K562 (cell line): ENCODE data around the gene CCR8. TPM values are rescaled to one million over a fixed set of nuclear protein-coding genes. Genes with fewer than 3 reads are reported as not detected.

ENCODE experiments used
- ATAC-seq: fragments of 200-7000 bp; cut with Tn5 transposase; 3 replicates; pipeline ENCODE4 v1.9.1; 2020; ENCODE audit warnings: moderate library complexity
- BruUV-seq: library from RNA; stranded (reverse); fragments of 400-500 nt; replicated peaks from 2 replicates; lab custom pipeline; 2021; lab: Mats Ljungman, UMichigan
- CTCF ChIA-PET: fragments of 300-600 bp; formaldehyde crosslinking; extraction: SDS; loops from one replicate; lab custom pipeline; 2021; ENCODE audit warnings: low intra/inter-chr PET ratio; lab: Yijun Ruan, JAX
- POLR2A ChIA-PET: fragments of 300-600, 350-650 bp; sonication (Branson Sonifier 250); formaldehyde crosslinking; extraction: SDS; loops from one replicate; lab custom pipeline; 2021; ENCODE audit warnings: antibody characterized with exemption, inconsistent platforms; lab: Yijun Ruan, JAX
- DNase-seq, 4 experiments: peaks; one replicate each; pipeline versions ENCODE4 v3.0.0 to v3.0.0-alpha.2; 2011 to 2018; ENCODE audit warnings: low spot score in 3 of 4, mixed read lengths in 3 of 4; ENCODE audit errors: extremely low read depth in 1 of 4
- FAIRE-seq: peaks from 2 replicates; lab custom pipeline; 2011; peaks lifted over from hg19 to GRCh38; lab: Jason Lieb, UNC
- H2AFZ ChIP-seq: 2 replicates; pipeline ENCODE4 v1.6.0; 2011; ENCODE audit warnings: low read depth, low read length, control low read depth, inconsistent platforms
- H3K27ac ChIP-seq: fragments of 200-600 bp; 3 replicates; pipeline ENCODE4 v1.8.0; 2011; ENCODE audit warnings: low read depth, mild to moderate bottlenecking, control low read depth, inconsistent platforms, low read length, moderate library complexity, mixed read lengths; ENCODE audit errors: extremely low read depth
- H3K27me3 ChIP-seq, 2 experiments: fragments of 300-600 bp in 1 of 2; 2 replicates in 1 of 2; 3 replicates in 1 of 2; pipeline versions ENCODE4 v1.6.0 to v1.8.0; 2011; ENCODE audit warnings: inconsistent platforms in 2 of 2, low read length in 2 of 2, mild to moderate bottlenecking in 1 of 2, mixed read lengths in 1 of 2, moderate library complexity in 1 of 2; ENCODE audit not compliant: control insufficient read depth in 2 of 2, insufficient read depth in 2 of 2
- H3K36me3 ChIP-seq: fragments of 300-600 bp; 3 replicates; pipeline ENCODE4 v1.8.0; 2011; ENCODE audit warnings: mild to moderate bottlenecking, low read length, inconsistent platforms; ENCODE audit not compliant: control insufficient read depth, insufficient read depth
- H3K4me1 ChIP-seq, 2 experiments: fragments of 200-600 bp in 1 of 2; replicated peaks in 1 of 2; 2 replicates in 1 of 2; 3 replicates in 1 of 2; pipeline versions ENCODE4 v1.5.1 to v1.8.0; 2011; ENCODE audit warnings: inconsistent platforms in 2 of 2, low read length in 2 of 2, mild to moderate bottlenecking in 1 of 2, mixed read lengths in 1 of 2, moderate library complexity in 1 of 2; ENCODE audit not compliant: control insufficient read depth in 2 of 2, insufficient read depth in 2 of 2
- H3K4me2 ChIP-seq: 2 replicates; pipeline ENCODE4 v1.6.1; 2011; ENCODE audit warnings: low read length, control low read depth, inconsistent platforms, mixed read lengths; ENCODE audit not compliant: insufficient read depth
- H3K4me3 ChIP-seq: fragments of 200-600 bp; sonication (generic), shearing (Covaris generic); 2 replicates; pipeline ENCODE4 v1.5.1; 2016; ENCODE audit warnings: control low read depth, inconsistent platforms
- H3K79me2 ChIP-seq: fragments of 200-600 bp; 3 replicates; pipeline ENCODE4 v1.8.0; 2011; ENCODE audit warnings: low read length, inconsistent platforms; ENCODE audit not compliant: control insufficient read depth, insufficient read depth
- H3K9ac ChIP-seq, 2 experiments: 2 replicates each; pipeline versions ENCODE4 v1.6.0 to v1.6.1; 2011; ENCODE audit warnings: low read depth in 2 of 2, low read length in 2 of 2, control low read depth in 1 of 2, inconsistent platforms in 1 of 2, mild to moderate bottlenecking in 1 of 2, mixed read lengths in 1 of 2; ENCODE audit not compliant: insufficient read depth in 1 of 2
- H3K9me1 ChIP-seq: one replicate; pipeline ENCODE4 v1.6.0; 2011; ENCODE audit warnings: inconsistent platforms, mild to moderate bottlenecking, low read length, moderate library complexity; ENCODE audit not compliant: control insufficient read depth, insufficient read depth
- H3K9me3 ChIP-seq: replicated peaks from 2 replicates; pipeline ENCODE4 v1.5.1; 2011; ENCODE audit warnings: low read depth, low read length, inconsistent platforms; ENCODE audit not compliant: control insufficient read depth, insufficient read depth
- H4K20me1 ChIP-seq: replicated peaks from 2 replicates; pipeline ENCODE4 v1.6.1; 2011; ENCODE audit warnings: low read length, inconsistent platforms, mixed read lengths; ENCODE audit not compliant: control insufficient read depth, insufficient read depth
- ADNP ChIP-seq: fragments of 200-800 bp; sonication (Bioruptor generic); IDR thresholded peaks from 2 replicates; pipeline ENCODE4 v1.6.1; 2016; ENCODE audit warnings: missing genetic modification characterization, missing compliant biosample characterization
- CAMTA2 ChIP-seq: fragments of 250-450 bp; sonication (Bioruptor Pico); conservative IDR thresholded peaks from 2 replicates; pipeline ENCODE4 v1.5.1; 2022
- COPS2 ChIP-seq: fragments of 450-650 bp; conservative IDR thresholded peaks from 2 replicates; pipeline ENCODE4 v1.6.1; 2016; ENCODE audit warnings: mild to moderate bottlenecking, moderate library complexity
- CREBBP ChIP-seq: IDR thresholded peaks from one replicate; pipeline ENCODE4 v1.6.1; 2012; ENCODE audit warnings: low read depth, mild to moderate bottlenecking, control low read depth, inconsistent platforms, low read length
- NFIC ChIP-seq: fragments of 450-650 bp; IDR thresholded peaks from 2 replicates; pipeline ENCODE4 v1.6.1; 2017; ENCODE audit warnings: mild to moderate bottlenecking, inconsistent platforms
- PML ChIP-seq: IDR thresholded peaks from 2 replicates; pipeline ENCODE4 v1.6.1; 2012; ENCODE audit warnings: low read length, inconsistent platforms
- RBFOX2 ChIP-seq: fragments of 200-400 bp; formaldehyde crosslinking; IDR thresholded peaks from 2 replicates; pipeline ENCODE4 v1.6.1; 2017; ENCODE audit warnings: low read depth, mild to moderate bottlenecking, low read length, moderate library complexity
- RFX1 ChIP-seq: fragments of 450-650 bp; IDR thresholded peaks from 2 replicates; pipeline ENCODE4 v1.6.1; 2016; ENCODE audit warnings: mild to moderate bottlenecking, moderate library complexity
- SP1 ChIP-seq: sonication (generic); formaldehyde crosslinking; IDR thresholded peaks from 2 replicates; pipeline ENCODE4 v1.8.1; 2022; ENCODE audit warnings: mild to moderate bottlenecking, missing genetic modification reagents
- SPI1 ChIP-seq: IDR thresholded peaks from 2 replicates; pipeline ENCODE4 v1.6.1; 2011; ENCODE audit warnings: low read depth, low read length, control low read depth, borderline replicate concordance
- WHSC1 ChIP-seq: IDR thresholded peaks from one replicate; pipeline ENCODE4 v1.6.1; 2012; ENCODE audit warnings: low read length, control low read depth, inconsistent platforms
- ZBTB7A ChIP-seq: IDR thresholded peaks from 2 replicates; pipeline ENCODE4 v1.6.1; 2011; ENCODE audit warnings: low read depth, mild to moderate bottlenecking, low read length, moderate library complexity, borderline replicate concordance; ENCODE audit not compliant: control insufficient read depth
- ZNF584 ChIP-seq: fragments of 200-800 bp; sonication (Bioruptor generic); IDR thresholded peaks from 2 replicates; pipeline ENCODE4 v1.6.1; 2016; ENCODE audit warnings: low read depth, mild to moderate bottlenecking, missing genetic modification characterization, missing compliant biosample characterization
- ZNF75A ChIP-seq: fragments of 450-650 bp; formaldehyde crosslinking; IDR thresholded peaks from 2 replicates; pipeline ENCODE4 v1.4.0; 2020; ENCODE audit warnings: mild to moderate bottlenecking
- ZNF830 ChIP-seq: fragments of 250-450 bp; sonication (Bioruptor Pico); IDR thresholded peaks from 2 replicates; pipeline ENCODE4 v1.5.0; 2021; ENCODE audit warnings: mild to moderate bottlenecking
- in situ Hi-C: fragments of 300-500 bp; cut with MboI; formaldehyde crosslinking; loops from 4 replicates; pipeline ENCODE4 v1.15.0; 2018; ENCODE audit warnings: inconsistent platforms, mixed read lengths
- intact Hi-C: fragments of 100-400 bp; cut with micrococcal nuclease; formaldehyde crosslinking; loops from 2 replicates; pipeline ENCODE4 v1.14.2; 2022
- polyA plus RNA-seq, 8 experiments: library from polyadenylated mRNA; depleted of rRNA in 4 of 8; stranded (reverse) in 5 of 8; unstranded in 3 of 8; fragments of >200 nt; fragmentation: Nextera tagmentation in 2 of 8; fragmentation: Illumina TruSeq in 1 of 8; extraction: Ambion mirVana in 2 of 8; extraction: Trizol in 1 of 8; gene quantifications; 2 replicates each; pipeline versions ENCODE4 v1.2.1 to v1.2.3, GENCODE V29; 2011 to 2014; ENCODE audit warnings: inconsistent platforms in 1 of 8, missing spikeins in 1 of 8
- total RNA-seq, 7 experiments: library from RNA; depleted of rRNA in 6 of 7; stranded (reverse); fragments of >200 nt in 6 of 7; fragmentation: Illumina TruSeq in 2 of 7; extraction: Trizol in 2 of 7; gene quantifications; 2 replicates each; pipeline versions ENCODE4 v1.2.1 to v1.2.3, GENCODE V29; 2011 to 2021; ENCODE audit warnings: low replicate concordance in 1 of 7
- TF ChIP-seq, protein P1 (sequence below): fragments of 150-350 bp; conservative IDR thresholded peaks from 2 replicates; pipeline ENCODE4 v1.6.1; 2014; ENCODE audit warnings: low read length
- TF ChIP-seq, protein P2 (sequence below), 2 experiments: fragments of 250-450 bp in 1 of 2; fragments of 450-650 bp in 1 of 2; sonication (Bioruptor Pico) in 1 of 2; IDR thresholded peaks; 2 replicates each; pipeline versions ENCODE4 v1.6.1 to v1.8.0; 2016 to 2021; ENCODE audit warnings: mild to moderate bottlenecking in 2 of 2, moderate library complexity in 2 of 2, missing compliant biosample characterization in 1 of 2, missing genetic modification characterization in 1 of 2
- TF ChIP-seq, protein P3 (sequence below): fragments of 200-400 bp; formaldehyde crosslinking; IDR thresholded peaks from 2 replicates; pipeline ENCODE4 v1.6.1; 2017; ENCODE audit warnings: mild to moderate bottlenecking, low read depth, low read length, moderate library complexity

CCR8 gene
- total and polyA plus RNA-seq, 9 of the 15 experiments (the other 6 are each of a cell fraction or from before 2014, with no cell fraction given) = not detected

DNA sequence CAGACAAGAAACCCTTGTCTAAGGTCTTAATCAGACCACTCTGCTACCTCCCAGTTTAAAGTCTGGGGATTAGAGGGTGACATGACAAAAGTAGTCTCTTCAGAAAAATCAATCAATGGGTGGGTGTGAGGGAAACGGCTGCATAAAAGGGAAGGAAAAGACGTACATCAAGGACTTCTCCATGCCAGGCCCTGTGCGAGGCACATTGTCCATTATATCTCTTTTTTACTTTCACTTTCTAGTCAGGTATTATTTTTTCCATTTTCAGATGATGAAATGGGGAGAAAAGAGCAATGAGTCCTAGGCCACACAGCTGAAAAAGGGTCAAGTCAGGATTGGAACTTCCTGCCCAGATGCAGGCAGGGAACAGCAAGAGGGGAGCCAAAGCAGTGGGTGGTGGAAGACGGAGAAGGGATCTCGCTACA lies 45.0 kb upstream of the CCR8 start (continued):
- TF ChIP-seq, protein P1, sequence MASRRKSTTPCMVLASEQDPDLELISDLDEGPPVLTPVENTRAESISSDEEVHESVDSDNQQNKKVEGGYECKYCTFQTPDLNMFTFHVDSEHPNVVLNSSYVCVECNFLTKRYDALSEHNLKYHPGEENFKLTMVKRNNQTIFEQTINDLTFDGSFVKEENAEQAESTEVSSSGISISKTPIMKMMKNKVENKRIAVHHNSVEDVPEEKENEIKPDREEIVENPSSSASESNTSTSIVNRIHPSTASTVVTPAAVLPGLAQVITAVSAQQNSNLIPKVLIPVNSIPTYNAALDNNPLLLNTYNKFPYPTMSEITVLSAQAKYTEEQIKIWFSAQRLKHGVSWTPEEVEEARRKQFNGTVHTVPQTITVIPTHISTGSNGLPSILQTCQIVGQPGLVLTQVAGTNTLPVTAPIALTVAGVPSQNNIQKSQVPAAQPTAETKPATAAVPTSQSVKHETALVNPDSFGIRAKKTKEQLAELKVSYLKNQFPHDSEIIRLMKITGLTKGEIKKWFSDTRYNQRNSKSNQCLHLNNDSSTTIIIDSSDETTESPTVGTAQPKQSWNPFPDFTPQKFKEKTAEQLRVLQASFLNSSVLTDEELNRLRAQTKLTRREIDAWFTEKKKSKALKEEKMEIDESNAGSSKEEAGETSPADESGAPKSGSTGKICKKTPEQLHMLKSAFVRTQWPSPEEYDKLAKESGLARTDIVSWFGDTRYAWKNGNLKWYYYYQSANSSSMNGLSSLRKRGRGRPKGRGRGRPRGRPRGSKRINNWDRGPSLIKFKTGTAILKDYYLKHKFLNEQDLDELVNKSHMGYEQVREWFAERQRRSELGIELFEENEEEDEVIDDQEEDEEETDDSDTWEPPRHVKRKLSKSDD = no peak
- TF ChIP-seq ZNF830 (CRISPR knock-in tag) (no peak), RBFOX2 (0 out of 2 replicates have a peak, but pooled peaks have one; percentile 7), CREBBP (no peak), COPS2 (no peak), ZNF75A (no peak)
- TF ChIP-seq, all 486 proteins: peak for 71

DNA sequence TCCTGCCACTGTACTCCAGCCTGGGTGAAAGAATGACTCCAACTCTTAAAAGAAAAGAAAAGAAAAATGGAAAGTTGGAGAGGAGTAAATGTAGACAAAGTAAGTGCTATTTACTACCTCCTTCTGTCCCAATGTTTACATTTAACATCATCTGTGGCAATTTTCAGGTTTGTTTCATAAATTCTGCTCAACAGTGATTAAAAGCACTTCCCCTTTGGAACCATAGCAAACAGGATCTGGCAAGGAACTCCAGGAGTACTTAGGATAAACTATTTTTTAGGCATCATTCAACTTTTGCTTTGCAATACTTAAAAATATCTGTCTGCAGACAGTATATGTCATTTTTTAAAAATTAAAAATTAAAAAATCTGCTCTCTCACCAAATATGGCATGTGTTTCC lies 44.2 kb upstream of the CCR8 start:
- Histone ChIP-seq H3K4me3 (no peak overlapping the region), H3K27me3 (peaks cover 0 to 15% of the 10 kb centered on the region in 2 experiments; a peak in 2 of 5 replicates), H3K79me2 (no peaks in the 10 kb centered on the region), H3K9me3 (no peaks in the 10 kb centered on the region), H3K27ac (no peak overlapping the region), H3K9me1 (no peaks in the 10 kb centered on the region), H2AFZ (no peak overlapping the region), H3K36me3 (no peaks in the 10 kb centered on the region), H3K9ac (no peak overlapping the region), H3K4me2 (no peak overlapping the region), H4K20me1 (no peaks in the 10 kb centered on the region), H3K4me1 (peaks cover 3 to 21% of the 10 kb centered on the region in 2 experiments; a peak in 3 of 5 replicates)
- ATAC-seq (no peak), FAIRE-seq (peak; percentile 19), DNase-seq (no peak)
- in situ Hi-C loops (loop anchor here (5.0 kb wide), 2 partner anchors 98 to 158 kb away; no protein-coding TSS in a partner anchor), intact Hi-C loops (no loop called here)
- ChIA-PET POLR2A (no interaction called here), CTCF (interaction anchor here (1.5 kb wide), 1 partner anchor 96 kb away, joined by 5 read pairs; no protein-coding TSS in a partner anchor)
- BruUV-seq = no TSS peak
- TF ChIP-seq ZBTB7A (no peak), ZNF584 (CRISPR knock-in tag) (0 out of 2 replicates have a peak, but pooled peaks have one; percentile 14), RFX1 (no peak), NFIC (no peak), PML (no peak), SPI1 (peak; percentile 78; the same call in 1 of the 2 replicates), CAMTA2 (CRISPR knock-in tag) (no peak), WHSC1 (no peak), SP1 (no peak), ADNP (tag) (0 out of 2 replicates have a peak, but pooled peaks have one; percentile 1)
- TF ChIP-seq, protein P2, sequence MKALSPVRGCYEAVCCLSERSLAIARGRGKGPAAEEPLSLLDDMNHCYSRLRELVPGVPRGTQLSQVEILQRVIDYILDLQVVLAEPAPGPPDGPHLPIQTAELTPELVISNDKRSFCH (CRISPR knock-in tag; IDR thresholded peaks at IDR 0.05) = no peak
- TF ChIP-seq, protein P2 (tag; IDR thresholded peaks at IDR 0.05) = no peak
- TF ChIP-seq, protein P3, sequence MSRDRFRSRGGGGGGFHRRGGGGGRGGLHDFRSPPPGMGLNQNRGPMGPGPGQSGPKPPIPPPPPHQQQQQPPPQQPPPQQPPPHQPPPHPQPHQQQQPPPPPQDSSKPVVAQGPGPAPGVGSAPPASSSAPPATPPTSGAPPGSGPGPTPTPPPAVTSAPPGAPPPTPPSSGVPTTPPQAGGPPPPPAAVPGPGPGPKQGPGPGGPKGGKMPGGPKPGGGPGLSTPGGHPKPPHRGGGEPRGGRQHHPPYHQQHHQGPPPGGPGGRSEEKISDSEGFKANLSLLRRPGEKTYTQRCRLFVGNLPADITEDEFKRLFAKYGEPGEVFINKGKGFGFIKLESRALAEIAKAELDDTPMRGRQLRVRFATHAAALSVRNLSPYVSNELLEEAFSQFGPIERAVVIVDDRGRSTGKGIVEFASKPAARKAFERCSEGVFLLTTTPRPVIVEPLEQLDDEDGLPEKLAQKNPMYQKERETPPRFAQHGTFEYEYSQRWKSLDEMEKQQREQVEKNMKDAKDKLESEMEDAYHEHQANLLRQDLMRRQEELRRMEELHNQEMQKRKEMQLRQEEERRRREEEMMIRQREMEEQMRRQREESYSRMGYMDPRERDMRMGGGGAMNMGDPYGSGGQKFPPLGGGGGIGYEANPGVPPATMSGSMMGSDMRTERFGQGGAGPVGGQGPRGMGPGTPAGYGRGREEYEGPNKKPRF = no peak
